Measurements from ENCODE around the gene FMO2.

Gene FMO2

GRCh38 chr1:171174560-171175294, 10.4 kb upstream of the FMO2 start:
- no peak for DNase-seq

DNA sequence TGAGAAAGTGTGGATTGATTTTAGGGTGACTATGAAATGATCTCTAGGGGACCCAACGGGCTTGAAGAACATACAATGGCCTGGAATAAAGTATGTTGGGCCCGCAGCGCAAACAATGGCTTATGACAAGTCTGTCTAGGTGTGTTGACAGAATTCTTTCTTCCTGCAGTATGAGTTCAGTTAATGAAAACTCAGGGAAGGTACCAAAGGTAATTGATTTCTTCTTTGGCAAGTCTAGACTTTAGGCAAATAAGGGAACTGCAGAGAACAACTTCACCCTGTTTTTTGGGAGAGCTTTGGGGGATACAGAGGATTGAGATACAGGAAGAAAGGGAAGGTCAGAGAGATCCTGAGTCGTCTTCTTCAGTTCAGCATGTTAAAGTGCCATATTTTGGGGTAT, 7.8 kb upstream of the FMO2 start:
- no peak for DNase-seq

DNA sequence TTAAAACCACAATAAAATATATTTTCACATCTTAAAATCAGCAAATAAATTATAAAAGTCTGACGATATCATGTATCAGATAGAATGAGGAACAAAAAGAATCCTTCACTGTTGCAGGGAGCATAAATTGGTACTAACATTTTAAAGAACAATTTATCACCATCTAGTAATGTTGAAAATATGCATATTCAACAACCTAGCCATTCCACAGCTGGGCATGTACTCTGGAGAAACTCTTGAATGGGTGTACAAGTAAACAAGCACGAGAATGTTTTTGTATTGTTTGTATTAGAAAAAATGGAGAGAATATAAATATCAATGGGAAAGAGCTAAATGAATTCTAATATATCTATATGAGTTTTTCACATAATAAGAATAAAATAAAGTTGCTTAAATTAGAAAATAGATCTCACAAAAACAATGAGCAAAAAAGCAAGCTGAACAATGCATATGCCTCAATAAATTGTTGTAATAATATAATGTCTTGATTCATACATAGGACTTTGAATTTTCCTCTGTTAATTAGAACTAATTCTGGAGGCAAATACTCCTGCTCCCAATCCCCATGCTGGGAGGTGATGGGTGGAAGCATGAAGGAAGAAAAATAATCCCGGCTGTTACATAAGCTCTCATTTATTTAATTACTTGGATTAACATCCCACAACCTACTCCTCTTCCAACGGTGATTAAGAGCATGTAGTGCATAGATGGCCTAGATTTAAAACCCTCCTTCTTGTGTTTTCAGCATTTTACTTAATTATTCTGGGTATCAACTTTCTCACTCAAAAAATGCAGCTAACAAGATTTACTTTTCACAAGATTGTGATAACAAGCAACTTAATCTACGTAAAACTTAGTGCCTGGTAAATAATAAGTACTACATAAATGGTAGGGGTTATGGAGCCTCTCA, 5.5 kb upstream of the FMO2 start:
- no peak for DNase-seq

- no peak for DNase-seq
Observed at GRCh38 chr1:171180670-171181069, 4.4 kb upstream of the FMO2 start.

- peak; percentile 81 for DNase-seq
Observed at GRCh38 chr1:171188388-171189266, 3.5 kb downstream of the FMO2 start.

- no peak for DNase-seq
Observed at GRCh38 chr1:171191992-171192391, 6.9 kb downstream of the FMO2 start.

DNA sequence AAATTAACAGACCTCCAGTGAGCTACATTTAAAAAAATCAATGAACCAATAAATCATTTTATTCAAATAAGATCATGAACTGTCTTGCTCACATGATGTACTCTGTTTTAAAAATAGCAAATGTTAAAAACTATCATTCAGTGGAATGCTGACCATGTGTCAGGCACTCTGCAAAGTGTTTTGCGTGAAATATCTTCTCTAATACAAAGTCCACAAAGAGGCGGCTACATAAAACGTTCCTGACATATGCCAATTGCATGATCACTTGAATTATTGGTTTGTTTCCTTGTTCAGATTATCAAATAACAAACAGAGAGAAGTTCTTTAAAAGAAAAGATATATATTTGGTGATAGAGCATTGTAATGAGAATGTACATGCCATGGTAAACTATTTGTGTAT, 10.7 kb downstream of the FMO2 start:
- DNase-seq: no peak

GRCh38 chr1:171196351-171196750, 11.3 kb downstream of the FMO2 start:
- DNase-seq: no peak

GRCh38 chr1:171198081-171198480, 13.0 kb downstream of the FMO2 start:
- no peak for DNase-seq

- no peak for DNase-seq
Observed at GRCh38 chr1:171204296-171204695, 19.2 kb downstream of the FMO2 start.

DNA sequence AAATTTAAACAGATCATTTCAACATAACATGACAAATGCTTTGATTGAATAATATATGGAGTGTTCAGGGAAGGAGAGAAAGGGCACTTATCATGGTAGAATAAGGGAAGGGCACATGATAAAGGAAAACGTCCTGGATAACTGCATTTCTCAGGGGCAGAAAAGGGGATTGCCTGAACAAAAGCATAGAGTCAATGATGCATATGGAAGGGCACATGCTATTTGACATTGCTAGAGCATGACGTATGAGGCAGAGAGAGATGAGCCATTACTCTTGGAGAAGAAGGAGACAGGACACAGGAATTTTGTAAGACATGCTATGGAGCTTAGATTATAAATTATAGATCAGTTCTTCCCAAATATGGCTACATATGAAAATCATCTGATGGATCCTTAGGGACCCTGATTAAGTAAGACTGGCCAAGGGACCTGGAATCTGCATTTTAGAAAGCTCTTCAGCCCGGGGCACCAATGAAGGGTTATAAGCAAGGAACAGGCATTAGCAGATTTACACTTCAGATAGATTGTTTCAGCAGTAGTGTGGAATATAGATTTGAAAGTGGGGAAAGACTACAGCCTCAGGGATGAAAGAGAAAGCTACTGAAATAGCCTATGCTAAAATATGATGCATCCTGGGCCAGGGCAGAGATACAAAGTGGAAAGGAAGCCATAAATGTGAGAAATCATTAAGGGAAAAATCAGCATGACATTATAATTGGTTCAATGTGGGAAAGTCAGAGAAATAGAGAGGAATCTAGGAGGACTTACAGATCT, 21.3 kb downstream of the FMO2 start:
- DNase-seq: no peak

- no peak for DNase-seq
Observed at GRCh38 chr1:171206978-171207355, 21.9 kb downstream of the FMO2 start.

DNA sequence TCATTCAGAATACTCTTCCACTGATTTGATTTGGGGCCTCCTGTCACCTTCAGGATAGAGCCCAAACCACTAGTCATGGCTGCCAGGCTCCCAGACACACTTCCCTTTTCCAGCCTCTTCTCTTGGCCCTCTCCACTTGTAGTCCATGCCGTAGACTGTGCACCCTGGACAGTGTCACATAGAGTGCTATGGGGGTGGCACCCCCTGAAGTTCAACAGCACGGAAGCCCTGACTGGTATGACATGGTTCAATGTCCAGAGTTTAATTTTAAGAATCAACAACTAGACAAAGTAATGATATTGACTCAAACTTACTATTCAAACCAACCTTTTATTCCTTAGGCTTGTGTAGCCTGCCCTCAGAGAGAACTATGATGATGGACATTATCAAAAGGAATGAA, 22.3 kb downstream of the FMO2 start:
- DNase-seq: no peak

GRCh38 chr1:171210355-171210754, 25.3 kb downstream of the FMO2 start:
- no peak for DNase-seq

DNA sequence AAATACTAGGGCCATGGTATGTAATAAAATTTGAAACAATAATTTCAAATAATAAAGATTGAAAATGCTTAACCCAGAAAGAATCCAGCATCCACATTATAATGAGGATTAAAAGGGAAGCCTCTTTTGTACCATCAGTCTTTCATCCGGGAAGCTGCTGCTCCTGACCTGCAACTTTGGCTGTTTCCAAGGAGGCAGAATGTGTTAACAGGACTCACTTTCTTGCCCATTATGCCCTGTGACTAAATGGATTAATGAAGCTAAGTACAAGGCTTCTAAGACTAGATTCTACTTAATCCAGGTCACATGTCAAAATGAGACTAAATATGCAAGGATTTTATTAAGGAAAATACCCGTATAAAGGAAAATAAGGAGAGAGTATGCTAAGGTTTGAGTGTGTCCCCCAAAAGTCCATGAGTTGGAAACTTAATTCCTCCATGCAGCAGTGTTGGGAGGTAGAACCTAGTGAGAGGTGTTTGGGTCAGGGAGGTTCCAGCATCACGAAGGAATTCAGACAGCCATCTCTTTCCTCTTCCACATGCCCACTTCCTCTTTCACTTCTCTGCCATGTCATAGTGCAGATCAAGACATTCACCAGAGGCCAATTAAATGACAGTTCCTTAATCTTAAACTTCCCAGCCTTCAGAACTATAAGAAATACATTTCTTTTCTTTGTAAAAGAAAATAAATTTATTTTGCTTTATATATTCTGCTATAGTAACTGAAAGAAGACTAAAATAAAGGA, 27.7 kb downstream of the FMO2 start:
- peak; percentile 57 for DNase-seq

DNA sequence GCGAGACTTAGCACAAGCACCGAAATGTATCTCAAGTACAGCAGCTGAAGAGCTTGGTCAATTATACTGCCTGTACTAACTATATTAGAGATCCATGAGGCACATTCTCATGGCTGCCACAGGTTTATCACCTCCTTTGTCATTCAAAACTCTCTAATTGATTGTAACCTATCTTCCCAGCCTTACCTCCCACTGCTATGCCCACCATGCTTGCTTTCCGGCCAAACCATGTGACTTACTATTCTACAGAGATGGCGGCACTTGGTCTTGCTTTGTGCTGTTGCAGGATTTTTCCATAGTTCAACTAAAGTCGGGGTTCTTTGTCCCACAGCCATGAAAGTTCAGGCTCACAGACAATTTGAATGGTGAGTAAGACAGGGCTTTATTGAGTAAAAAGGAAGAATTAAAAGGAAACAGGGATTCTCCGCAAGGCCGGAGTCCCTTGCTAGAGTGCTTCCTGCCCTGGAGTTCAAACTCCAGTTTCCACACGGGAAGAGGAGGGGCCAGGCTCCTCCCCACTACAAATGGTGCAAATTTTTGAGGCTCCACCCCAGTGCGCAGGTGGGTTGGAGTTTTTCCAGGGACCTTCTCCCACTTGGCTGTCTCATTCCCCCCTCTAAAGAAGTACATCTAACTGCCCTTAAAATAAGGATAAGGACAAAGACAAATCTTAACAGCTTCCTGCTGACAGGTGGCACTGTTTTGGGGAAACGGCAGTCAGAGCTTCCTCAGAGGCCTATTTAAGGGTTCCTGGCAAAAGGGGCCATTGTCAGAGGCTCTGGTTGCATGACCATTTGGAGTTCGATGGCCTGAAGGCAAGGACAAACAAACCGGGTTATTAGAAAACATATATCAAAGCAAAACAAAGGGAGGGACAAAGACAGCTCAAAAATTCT, 28.7 kb downstream of the FMO2 start:
- no peak for DNase-seq

DNA sequence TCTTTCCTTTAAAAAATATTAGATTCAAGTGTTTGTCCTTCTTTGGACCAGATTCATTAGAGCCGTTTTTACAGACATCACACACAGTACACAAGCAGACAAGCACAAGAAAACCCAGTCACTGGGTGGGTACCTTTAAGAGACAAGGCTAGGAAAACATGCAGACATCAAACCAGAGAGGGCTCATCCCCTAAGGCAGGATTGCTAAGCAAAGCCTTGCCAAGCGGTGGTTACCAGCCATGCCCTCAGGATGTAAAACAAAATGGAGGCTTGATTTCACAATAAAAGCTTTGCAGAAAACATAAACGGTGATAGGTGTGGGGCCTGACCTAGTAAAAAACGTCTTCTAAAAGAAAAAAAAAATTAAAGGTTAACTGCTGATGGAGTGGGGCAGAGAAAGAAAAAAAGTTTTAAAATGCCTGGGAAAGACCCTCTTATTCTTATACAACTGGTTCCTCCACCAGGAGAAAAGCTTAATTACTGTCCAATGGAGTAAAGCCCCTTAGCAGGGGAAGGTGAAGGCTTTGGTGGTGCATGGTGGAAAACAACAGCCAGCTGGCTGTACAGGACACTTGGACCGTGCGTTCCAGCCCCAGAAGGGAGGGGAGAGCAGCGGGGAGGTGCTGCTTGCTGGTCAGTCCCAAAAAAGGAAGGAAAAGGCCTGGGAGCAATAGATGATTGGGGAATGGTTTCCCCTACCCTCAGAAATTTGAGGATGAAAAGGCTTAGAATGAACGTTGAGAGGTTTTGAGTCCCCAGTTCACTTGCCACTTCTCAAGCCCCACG, 32.8 kb downstream of the FMO2 start:
- no peak for DNase-seq

DNA sequence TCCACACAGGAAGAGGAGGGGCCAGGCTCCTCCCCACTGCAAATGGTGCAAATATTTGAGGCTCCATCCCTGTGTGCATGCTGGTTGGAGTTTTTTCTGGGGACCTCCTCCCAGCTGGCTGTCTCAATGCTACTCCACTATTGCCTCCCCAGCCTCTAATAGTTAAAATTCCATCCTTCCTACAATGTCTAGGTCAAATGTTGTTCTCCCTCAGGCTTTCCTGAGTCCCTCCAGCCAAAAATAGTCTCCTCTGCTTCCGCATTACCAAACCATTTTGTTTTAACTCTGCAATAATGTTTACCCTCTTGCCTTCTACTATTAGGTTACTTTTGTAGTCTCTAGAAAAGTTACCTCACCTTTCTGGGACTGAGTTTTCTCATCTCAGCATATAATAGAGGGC, 33.6 kb downstream of the FMO2 start:
- no peak for DNase-seq

DNA sequence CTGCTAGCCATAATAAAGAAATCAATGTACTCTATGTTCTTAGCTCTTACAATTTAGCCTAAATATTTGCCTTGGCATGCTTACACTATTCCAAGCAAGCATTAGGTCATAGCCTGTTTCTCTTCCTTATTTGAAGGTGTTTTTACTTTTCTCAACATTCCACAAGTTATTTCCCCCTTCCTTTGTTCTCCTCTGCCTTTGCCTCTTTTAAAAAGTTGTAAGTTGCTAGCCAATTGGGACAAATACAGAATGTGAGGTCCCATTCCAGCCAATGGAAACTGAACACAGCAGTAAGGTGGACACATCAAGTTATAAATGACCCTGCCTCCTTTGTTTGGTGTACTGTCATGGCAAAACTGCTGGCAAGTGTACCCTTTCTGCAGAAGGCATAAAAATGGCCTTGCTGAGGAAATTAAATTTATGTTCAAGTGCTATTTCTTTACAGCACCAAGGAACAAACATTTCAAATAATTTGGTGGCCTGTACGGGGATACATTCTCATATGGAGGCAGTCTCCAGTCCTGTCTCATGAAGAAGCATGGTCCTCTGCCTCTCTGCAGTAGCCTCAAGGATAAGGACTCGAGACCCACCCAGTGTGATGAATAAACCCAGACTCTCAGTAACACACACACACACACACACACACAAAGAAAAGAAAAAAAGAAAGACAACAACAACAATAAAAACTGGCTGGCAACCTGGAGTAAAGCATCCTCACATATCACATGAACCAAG, 34.4 kb downstream of the FMO2 start:
- DNase-seq: no peak

Data from hematopoietic multipotent progenitor cell treated with erythropoietin and hydrocortisone succinate and interleukin-3 and kit ligand, for 4 days (in vitro differentiated cells).